Endothelial cell of umbilical vein (primary cell): ENCODE results near the gene COPS6.

Experiments
- GATA2 ChIP-seq: IDR thresholded peaks from 2 replicates; pipeline ENCODE4 v1.7.0; 2011; ENCODE audit warnings: low read depth, mild to moderate bottlenecking, moderate library complexity, mixed read lengths, low read length; ENCODE audit not compliant: insufficient read length, insufficient read depth
- JUN ChIP-seq: IDR thresholded peaks from 2 replicates; pipeline ENCODE4 v1.6.1; 2011; ENCODE audit warnings: borderline replicate concordance, low read depth; ENCODE audit not compliant: insufficient read length, insufficient read depth
- MYC ChIP-seq: IDR thresholded peaks from one replicate; pipeline ENCODE4 v1.6.1; 2011; ENCODE audit warnings: mild to moderate bottlenecking, low read depth, low read length
- POLR2A ChIP-seq: IDR thresholded peaks from 2 replicates; pipeline ENCODE4 v1.6.1; 2012; ENCODE audit warnings: low read depth, mild to moderate bottlenecking, control low read depth, low read length
- POLR2AphosphoS5 ChIP-seq: IDR thresholded peaks from 2 replicates; pipeline ENCODE4 v1.6.1; 2012; ENCODE audit warnings: low read depth, mild to moderate bottlenecking, control low read depth, low read length, moderate library complexity; ENCODE audit not compliant: insufficient read depth
- TF ChIP-seq, protein P1 (sequence below), 2 donors: IDR thresholded peaks; 1 replicate in 1 of 2; 2 replicates in 1 of 2; pipeline ENCODE4 v1.5.1; 2011; ENCODE audit warnings: low read length in 2 of 2, mild to moderate bottlenecking in 2 of 2, moderate library complexity in 2 of 2, control low read depth in 1 of 2, inconsistent platforms in 1 of 2, low read depth in 1 of 2; ENCODE audit not compliant: insufficient read depth in 1 of 2; ENCODE audit errors: extremely low read depth in 1 of 2

DNA sequence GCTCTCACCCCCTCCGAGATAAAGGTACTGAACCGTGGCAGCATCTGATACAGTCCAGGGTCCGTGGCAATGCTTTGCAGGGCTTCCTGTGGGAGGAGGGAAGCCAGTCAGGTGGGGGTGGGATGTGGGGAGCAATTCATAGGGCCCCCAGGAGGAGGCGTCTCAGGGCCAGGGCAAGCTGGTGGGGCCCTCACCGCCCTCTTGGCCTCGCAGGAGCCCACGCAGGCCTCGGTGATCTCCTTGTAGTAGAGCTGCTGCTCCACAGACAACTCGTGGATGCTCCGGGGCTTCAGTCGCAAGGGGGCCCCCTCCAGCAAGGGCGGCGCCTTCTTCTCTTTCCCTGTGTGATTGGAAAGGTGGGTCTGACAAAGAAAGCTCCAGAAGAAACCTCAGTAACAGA is 23.1 kb downstream of the COPS6 start:
- TF ChIP-seq POLR2A (no peak), JUN (no peak), MYC (no peak), POLR2AphosphoS5 (no peak), GATA2 (no peak)
- TF ChIP-seq, protein P1, sequence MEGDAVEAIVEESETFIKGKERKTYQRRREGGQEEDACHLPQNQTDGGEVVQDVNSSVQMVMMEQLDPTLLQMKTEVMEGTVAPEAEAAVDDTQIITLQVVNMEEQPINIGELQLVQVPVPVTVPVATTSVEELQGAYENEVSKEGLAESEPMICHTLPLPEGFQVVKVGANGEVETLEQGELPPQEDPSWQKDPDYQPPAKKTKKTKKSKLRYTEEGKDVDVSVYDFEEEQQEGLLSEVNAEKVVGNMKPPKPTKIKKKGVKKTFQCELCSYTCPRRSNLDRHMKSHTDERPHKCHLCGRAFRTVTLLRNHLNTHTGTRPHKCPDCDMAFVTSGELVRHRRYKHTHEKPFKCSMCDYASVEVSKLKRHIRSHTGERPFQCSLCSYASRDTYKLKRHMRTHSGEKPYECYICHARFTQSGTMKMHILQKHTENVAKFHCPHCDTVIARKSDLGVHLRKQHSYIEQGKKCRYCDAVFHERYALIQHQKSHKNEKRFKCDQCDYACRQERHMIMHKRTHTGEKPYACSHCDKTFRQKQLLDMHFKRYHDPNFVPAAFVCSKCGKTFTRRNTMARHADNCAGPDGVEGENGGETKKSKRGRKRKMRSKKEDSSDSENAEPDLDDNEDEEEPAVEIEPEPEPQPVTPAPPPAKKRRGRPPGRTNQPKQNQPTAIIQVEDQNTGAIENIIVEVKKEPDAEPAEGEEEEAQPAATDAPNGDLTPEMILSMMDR (IDR thresholded peaks at IDR 0.05; ENCODE audit: extremely low read depth in 1 of 2, insufficient read depth in 1 of 2, low read depth in 1 of 2, low read length in 2 of 2) = no peak
